Neural progenitor cell (in vitro differentiated cells): ENCODE results near the gene TLCD5.

Experiments used
- CTCF ChIP-seq: fragments of 200-600 bp; sonication (generic); IDR thresholded peaks from 2 replicates; pipeline ENCODE4 v1.5.1; 2017; ENCODE audit warnings: antibody characterized with exemption, mild to moderate bottlenecking
- EZH2 ChIP-seq: fragments of 200-600 bp; sonication (generic); IDR thresholded peaks from 2 replicates; pipeline ENCODE4 v1.6.1; 2017; ENCODE audit warnings: antibody characterized with exemption, mild to moderate bottlenecking, moderate library complexity

GRCh38 chr11:120302001-120302805 lies 22.9 kb upstream of the TLCD5 start:
- no peak for TF ChIP-seq CTCF
- TF ChIP-seq EZH2: no peak
